Upper lobe of left lung (tissue), 4 donors: ENCODE results near the gene ZBTB46.

Experiments used
- EP300 ChIP-seq, 4 donors: sonication (generic); formaldehyde crosslinking; IDR thresholded peaks; one replicate each; pipeline ENCODE4 v1.5.1; 2017; ENCODE audit warnings: antibody characterized with exemption in 4 of 4, control low read depth in 2 of 4
- POLR2A ChIP-seq, 4 donors: fragments of 450-650 bp; IDR thresholded peaks; one replicate each; pipeline ENCODE4 v1.5.1; 2016 to 2017; ENCODE audit warnings: antibody characterized with exemption in 4 of 4, mild to moderate bottlenecking in 2 of 4
- POLR2AphosphoS5 ChIP-seq, 2 donors: sonication (generic); formaldehyde crosslinking; IDR thresholded peaks; one replicate each; pipeline ENCODE4 v1.5.1; 2017; ENCODE audit warnings: antibody characterized with exemption in 2 of 2
- TF ChIP-seq, protein P1 (sequence below), 6 experiments: fragments of 450-650 bp in 4 of 6; fragments of 200-600 bp in 2 of 6; sonication (generic) in 2 of 6; IDR thresholded peaks; one replicate each; pipeline ENCODE4 v1.5.1; 2016 to 2019; ENCODE audit warnings: antibody characterized with exemption in 6 of 6

DNA sequence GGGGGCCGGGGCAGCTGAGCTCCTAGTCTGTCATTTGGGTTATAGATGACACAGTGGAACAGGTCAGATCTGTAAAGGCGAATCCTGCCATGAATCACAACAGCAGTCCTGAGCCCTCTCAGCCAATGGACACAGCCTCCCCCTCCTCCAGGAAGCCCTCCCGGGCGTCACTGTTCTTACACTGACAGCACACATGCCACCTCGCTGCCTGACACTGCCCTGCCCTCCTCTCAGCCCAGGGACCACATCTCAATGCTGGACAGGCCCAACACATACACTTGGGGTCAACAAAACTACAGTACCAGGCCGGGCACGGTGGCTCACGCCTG is 26.8 kb downstream of the ZBTB46 start:
- TF ChIP-seq POLR2A (IDR thresholded peaks at IDR 0.05) (no peak), POLR2AphosphoS5 (IDR thresholded peaks at IDR 0.05) (no peak), EP300 (IDR thresholded peaks at IDR 0.05) (no peak)
- TF ChIP-seq, protein P1, sequence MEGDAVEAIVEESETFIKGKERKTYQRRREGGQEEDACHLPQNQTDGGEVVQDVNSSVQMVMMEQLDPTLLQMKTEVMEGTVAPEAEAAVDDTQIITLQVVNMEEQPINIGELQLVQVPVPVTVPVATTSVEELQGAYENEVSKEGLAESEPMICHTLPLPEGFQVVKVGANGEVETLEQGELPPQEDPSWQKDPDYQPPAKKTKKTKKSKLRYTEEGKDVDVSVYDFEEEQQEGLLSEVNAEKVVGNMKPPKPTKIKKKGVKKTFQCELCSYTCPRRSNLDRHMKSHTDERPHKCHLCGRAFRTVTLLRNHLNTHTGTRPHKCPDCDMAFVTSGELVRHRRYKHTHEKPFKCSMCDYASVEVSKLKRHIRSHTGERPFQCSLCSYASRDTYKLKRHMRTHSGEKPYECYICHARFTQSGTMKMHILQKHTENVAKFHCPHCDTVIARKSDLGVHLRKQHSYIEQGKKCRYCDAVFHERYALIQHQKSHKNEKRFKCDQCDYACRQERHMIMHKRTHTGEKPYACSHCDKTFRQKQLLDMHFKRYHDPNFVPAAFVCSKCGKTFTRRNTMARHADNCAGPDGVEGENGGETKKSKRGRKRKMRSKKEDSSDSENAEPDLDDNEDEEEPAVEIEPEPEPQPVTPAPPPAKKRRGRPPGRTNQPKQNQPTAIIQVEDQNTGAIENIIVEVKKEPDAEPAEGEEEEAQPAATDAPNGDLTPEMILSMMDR (IDR thresholded peaks at IDR 0.05): no peak
